H1 (cell line): ENCODE measurements around the gene PSME3. TPM values are rescaled to one million over a fixed set of nuclear protein-coding genes. Genes with fewer than 3 reads are reported as not detected.
A peak's percentile ranks its signal among the peaks of the same experiment; 100 is the strongest.

ENCODE experiments used
- CTCF ChIA-PET: fragments of 300-600 bp; sonication (Branson Sonifier 250); formaldehyde crosslinking; loops from one replicate; lab custom pipeline; 2021; ENCODE audit not compliant: partially characterized antibody; lab: Charles Lee
- POLR2A ChIA-PET: fragments of 300-600 bp; sonication (Branson Sonifier 250); formaldehyde crosslinking; loops from one replicate; lab custom pipeline; 2021; ENCODE audit warnings: inconsistent platforms; ENCODE audit not compliant: partially characterized antibody; lab: Charles Lee
- DNase-seq, 2 experiments: peaks; one replicate each; pipeline versions ENCODE4 v3.0.0 to v3.0.0-alpha.2; 2010 to 2022; ENCODE audit warnings: low spot score in 2 of 2, low read depth in 1 of 2, mixed read lengths in 1 of 2
- FAIRE-seq: peaks from 2 replicates; lab custom pipeline; 2011; peaks lifted over from hg19 to GRCh38; lab: Jason Lieb, UNC
- H2AFZ ChIP-seq: 2 replicates; pipeline ENCODE4 v1.8.1; 2012; ENCODE audit warnings: low read length, inconsistent platforms
- H2AK5ac ChIP-seq: 2 replicates; pipeline ENCODE4 v1.6.1; 2013; ENCODE audit warnings: low read depth, low read length
- H2BK120ac ChIP-seq: replicated peaks from 2 replicates; pipeline ENCODE3; 2013; ENCODE audit warnings: low read depth, low read length, inconsistent platforms
- H2BK12ac ChIP-seq: 2 replicates; pipeline ENCODE4 v1.6.1; 2013; ENCODE audit warnings: low read depth, low read length
- H2BK15ac ChIP-seq: 2 replicates; pipeline ENCODE4 v1.6.1; 2013; ENCODE audit warnings: low read length
- H2BK20ac ChIP-seq: 2 replicates; pipeline ENCODE4 v1.6.1; 2013; ENCODE audit warnings: low read length
- H2BK5ac ChIP-seq: 2 replicates; pipeline ENCODE4 v1.6.1; 2013; ENCODE audit warnings: low read depth, low read length
- H3K14ac ChIP-seq: 2 replicates; pipeline ENCODE4 v1.6.1; 2013; ENCODE audit warnings: inconsistent platforms; ENCODE audit not compliant: insufficient read length
- H3K18ac ChIP-seq: 2 replicates; pipeline ENCODE4 v1.6.1; 2013; ENCODE audit warnings: low read length; ENCODE audit errors: extremely low read depth
- H3K23ac ChIP-seq: 2 replicates; pipeline ENCODE4 v1.6.1; 2013; ENCODE audit warnings: inconsistent platforms; ENCODE audit not compliant: insufficient read length
- H3K23me2 ChIP-seq: 2 replicates; pipeline ENCODE4 v1.6.1; 2013; ENCODE audit warnings: low read depth, low read length
- H3K27ac ChIP-seq: 2 replicates; pipeline ENCODE4 v1.6.1; 2011; ENCODE audit warnings: low read depth, low read length, inconsistent platforms
- H3K27me3 ChIP-seq, 4 experiments: replicated peaks in 1 of 4; 1 replicate in 1 of 4; 2 replicates in 3 of 4; pipeline versions ENCODE4 v1.6.1 to v1.8.1; 2011 to 2013; ENCODE audit warnings: low read length in 3 of 4, mild to moderate bottlenecking in 3 of 4, inconsistent platforms in 2 of 4, mixed read lengths in 2 of 4, moderate library complexity in 1 of 4; ENCODE audit not compliant: control insufficient read depth in 3 of 4, insufficient read depth in 3 of 4; ENCODE audit errors: extremely low read depth in 1 of 4
- H3K36me3 ChIP-seq, 4 experiments: 2 replicates each; pipeline versions ENCODE4 v1.6.1 to v1.8.1; 2011 to 2013; ENCODE audit warnings: mild to moderate bottlenecking in 4 of 4, low read length in 3 of 4, moderate library complexity in 2 of 4, control low read depth in 1 of 4, inconsistent platforms in 1 of 4; ENCODE audit not compliant: insufficient read depth in 4 of 4, control insufficient read depth in 2 of 4
- H3K4ac ChIP-seq: replicated peaks from 2 replicates; pipeline ENCODE3; 2013; ENCODE audit warnings: low read length, low read depth, mixed read lengths, inconsistent platforms; ENCODE audit not compliant: insufficient read length
- H3K4me1 ChIP-seq, 4 experiments: replicated peaks in 1 of 4; 1 replicate in 1 of 4; 2 replicates in 3 of 4; pipeline versions ENCODE4 v1.6.1 to v1.8.1; 2011 to 2013; ENCODE audit warnings: low read length in 3 of 4, inconsistent platforms in 2 of 4, mixed read lengths in 1 of 4; ENCODE audit not compliant: insufficient read depth in 4 of 4, control insufficient read depth in 3 of 4
- H3K4me2 ChIP-seq, 2 experiments: 2 replicates each; pipeline versions ENCODE4 v1.6.1 to v1.8.1; 2011 to 2013; ENCODE audit warnings: low read depth in 2 of 2, low read length in 2 of 2, control low read depth in 1 of 2, inconsistent platforms in 1 of 2, mild to moderate bottlenecking in 1 of 2; ENCODE audit not compliant: insufficient read depth in 1 of 2
- H3K4me3 ChIP-seq, 4 experiments: fragments of 200-600, 300-600 bp in 1 of 4; sonication (generic), shearing (Covaris generic), sonication (Bioruptor Twin) in 1 of 4; 2 replicates each; pipeline versions ENCODE4 v1.5.1 to v1.8.1; 2011 to 2016; ENCODE audit warnings: low read length in 4 of 4, low read depth in 3 of 4, control low read depth in 2 of 4, inconsistent platforms in 2 of 4, mild to moderate bottlenecking in 2 of 4, mixed read lengths in 1 of 4, moderate library complexity in 1 of 4; ENCODE audit not compliant: insufficient read depth in 2 of 4; ENCODE audit errors: extremely low read depth in 1 of 4
- H3K56ac ChIP-seq: replicated peaks from 2 replicates; pipeline ENCODE3; 2013; ENCODE audit warnings: low read depth, mild to moderate bottlenecking, mixed read lengths, low read length, inconsistent platforms; ENCODE audit not compliant: insufficient read length
- H3K79me1 ChIP-seq: 2 replicates; pipeline ENCODE4 v1.6.1; 2013; ENCODE audit warnings: low read depth, low read length, control low read depth
- H3K79me2 ChIP-seq, 2 experiments: 2 replicates each; pipeline versions ENCODE4 v1.6.1 to v1.8.1; 2012 to 2013; ENCODE audit warnings: low read length in 2 of 2, mild to moderate bottlenecking in 2 of 2, inconsistent platforms in 1 of 2; ENCODE audit not compliant: insufficient read depth in 2 of 2, control insufficient read depth in 1 of 2
- H3K9ac ChIP-seq, 4 experiments: replicated peaks in 1 of 4; 1 replicate in 1 of 4; 2 replicates in 3 of 4; pipeline versions ENCODE4 v1.6.1 to v1.8.1; 2011 to 2013; ENCODE audit warnings: low read depth in 3 of 4, low read length in 3 of 4, control low read depth in 2 of 4, mild to moderate bottlenecking in 2 of 4, moderate library complexity in 2 of 4, inconsistent platforms in 1 of 4; ENCODE audit errors: extremely low read depth in 1 of 4
- H3K9me3 ChIP-seq, 2 experiments: 2 replicates each; pipeline versions ENCODE4 v1.6.1 to v1.8.1; 2012 to 2013; ENCODE audit warnings: mild to moderate bottlenecking in 2 of 2, moderate library complexity in 2 of 2, control low read depth in 1 of 2, inconsistent platforms in 1 of 2, low read depth in 1 of 2, low read length in 1 of 2, mixed read lengths in 1 of 2; ENCODE audit not compliant: insufficient read depth in 2 of 2
- H4K20me1 ChIP-seq, 2 experiments: replicated peaks in 1 of 2; 2 replicates each; pipeline versions ENCODE3 to v1.8.1; 2011 to 2013; ENCODE audit warnings: inconsistent platforms in 2 of 2, low read length in 2 of 2, mild to moderate bottlenecking in 1 of 2; ENCODE audit not compliant: insufficient read depth in 2 of 2, control insufficient read depth in 1 of 2
- H4K5ac ChIP-seq: 2 replicates; pipeline ENCODE4 v1.6.1; 2013; ENCODE audit warnings: low read length, low read depth, mixed read lengths, inconsistent platforms; ENCODE audit not compliant: insufficient read length
- H4K8ac ChIP-seq: 2 replicates; pipeline ENCODE4 v1.8.0; 2013; ENCODE audit warnings: mild to moderate bottlenecking, moderate library complexity, low read length, inconsistent platforms; ENCODE audit not compliant: insufficient read depth; ENCODE audit errors: extremely low read depth
- H4K91ac ChIP-seq: replicated peaks from 2 replicates; pipeline ENCODE3; 2013; ENCODE audit warnings: low read length, mixed read lengths, inconsistent platforms; ENCODE audit not compliant: insufficient read length
- ASH2L ChIP-seq: fragments of 200-600, 300-600 bp; sonication (generic); IDR thresholded peaks from one replicate; pipeline ENCODE4 v1.7.1; 2017; ENCODE audit warnings: low read length
- BCL11A ChIP-seq, 2 experiments: IDR thresholded peaks; one replicate each; pipeline ENCODE4 v1.6.1; 2011; ENCODE audit warnings: low read depth in 2 of 2, low read length in 2 of 2, mild to moderate bottlenecking in 2 of 2
- CBX8 ChIP-seq: fragments of 300-800, 300-1000 bp; sonication (generic); IDR thresholded peaks from 2 replicates; pipeline ENCODE4 v1.7.1; 2016; ENCODE audit warnings: low read depth, low read length, borderline replicate concordance
- CTBP2 ChIP-seq: IDR thresholded peaks from 2 replicates; pipeline ENCODE4 v1.7.0; 2011; ENCODE audit warnings: borderline replicate concordance, mild to moderate bottlenecking, moderate library complexity, mixed read lengths, low read length; ENCODE audit not compliant: insufficient read depth, insufficient read length
- GABPA ChIP-seq: IDR thresholded peaks from 2 replicates; pipeline ENCODE4 v1.6.1; 2011; ENCODE audit warnings: mild to moderate bottlenecking, low read length, moderate library complexity, borderline replicate concordance; ENCODE audit not compliant: insufficient read depth
- GTF2F1 ChIP-seq: IDR thresholded peaks from 2 replicates; pipeline ENCODE4 v1.6.1; 2012; ENCODE audit warnings: low read depth, low read length, improper control_type of control experiment, borderline replicate concordance
- NANOG ChIP-seq: IDR thresholded peaks from 2 replicates; pipeline ENCODE4 v1.6.1; 2011; ENCODE audit warnings: low read length, low read depth, mild to moderate bottlenecking, inconsistent platforms; ENCODE audit not compliant: insufficient read depth, poor library complexity, severe bottlenecking
- NRF1 ChIP-seq: IDR thresholded peaks from 2 replicates; pipeline ENCODE4 v1.6.1; 2011; ENCODE audit warnings: mild to moderate bottlenecking, low read depth, low read length, improper control_type of control experiment
- POLR2A ChIP-seq, 2 experiments: IDR thresholded peaks; 1 replicate in 1 of 2; 2 replicates in 1 of 2; pipeline ENCODE4 v1.6.1; 2011; ENCODE audit warnings: low read depth in 2 of 2, low read length in 2 of 2, mild to moderate bottlenecking in 2 of 2; ENCODE audit errors: control extremely low read depth in 1 of 2
- RBBP5 ChIP-seq: IDR thresholded peaks from 2 replicates; pipeline ENCODE4 v1.7.1; 2012; ENCODE audit warnings: low read depth, mild to moderate bottlenecking, inconsistent platforms, low read length, moderate library complexity, borderline replicate concordance
- RNF2 ChIP-seq: fragments of 200-900, 300-1000 bp; sonication (generic); IDR thresholded peaks from 2 replicates; pipeline ENCODE4 v1.7.1; 2016; ENCODE audit warnings: borderline replicate concordance, low read depth, mild to moderate bottlenecking, antibody characterized with exemption, low read length; ENCODE audit not compliant: poor library complexity, severe bottlenecking; ENCODE audit errors: missing control alignments
- SIRT6 ChIP-seq: IDR thresholded peaks from one replicate; pipeline ENCODE4 v1.7.1; 2012; ENCODE audit warnings: low read length, inconsistent platforms
- SIX5 ChIP-seq: IDR thresholded peaks from 2 replicates; pipeline ENCODE4 v1.6.1; 2011; ENCODE audit warnings: mild to moderate bottlenecking, low read depth, low read length
- TCF12 ChIP-seq: IDR thresholded peaks from 2 replicates; pipeline ENCODE4 v1.6.1; 2011; ENCODE audit warnings: low read depth, mild to moderate bottlenecking, low read length
- YY1 ChIP-seq: IDR thresholded peaks from 2 replicates; pipeline ENCODE4 v1.6.1; 2011; ENCODE audit warnings: low read depth, mild to moderate bottlenecking, low read length
- WGBS, 2 experiments: shearing (Covaris generic) in 1 of 2; methylation state at CpG; one replicate each; pipeline versions ENCODE4 v1.1.6 to v1.1.7; 2013 to 2015; ENCODE audit warnings: low lambda C conversion rate in 2 of 2, mixed read lengths in 2 of 2, inconsistent platforms in 1 of 2, low coverage in 1 of 2, missing lambda C conversion rate in 1 of 2; ENCODE audit not compliant: insufficient replicate concordance in 2 of 2, insufficient coverage in 1 of 2, insufficient read length in 1 of 2; ENCODE audit errors: extremely low coverage in 1 of 2, missing lambda C conversion rate in 1 of 2; 5-methylcytosine and 5-hydroxymethylcytosine counted together
- polyA plus RNA-seq, 7 experiments: library from polyadenylated mRNA; depleted of rRNA in 3 of 7; stranded (reverse) in 5 of 7; unstranded in 2 of 7; fragments of >200 nt in 5 of 7; fragments of 200-250 nt in 2 of 7; gene quantifications; 1 replicate in 5 of 7; 2 replicates in 1 of 7; 4 replicates in 1 of 7; pipeline versions ENCODE4 v1.2.1 to v1.2.3, GENCODE V29; 2011 to 2013; ENCODE audit warnings: missing spikeins in 2 of 7, mixed read lengths in 2 of 7
- total RNA-seq: library from RNA; stranded (reverse); fragmentation: NEBNext Ultra II Directional; extraction: Animal tissue kit (Norgen Biotek cat#: 25700); gene quantifications from 2 replicates; pipeline ENCODE4 v1.2.1, GENCODE V29; 2021

Gene PSME3
- total and polyA plus RNA-seq, 2 of the 8 experiments (the other 6 are each of a cell fraction or from before 2014, with no cell fraction given), result 149 to 224 TPM

DNA sequence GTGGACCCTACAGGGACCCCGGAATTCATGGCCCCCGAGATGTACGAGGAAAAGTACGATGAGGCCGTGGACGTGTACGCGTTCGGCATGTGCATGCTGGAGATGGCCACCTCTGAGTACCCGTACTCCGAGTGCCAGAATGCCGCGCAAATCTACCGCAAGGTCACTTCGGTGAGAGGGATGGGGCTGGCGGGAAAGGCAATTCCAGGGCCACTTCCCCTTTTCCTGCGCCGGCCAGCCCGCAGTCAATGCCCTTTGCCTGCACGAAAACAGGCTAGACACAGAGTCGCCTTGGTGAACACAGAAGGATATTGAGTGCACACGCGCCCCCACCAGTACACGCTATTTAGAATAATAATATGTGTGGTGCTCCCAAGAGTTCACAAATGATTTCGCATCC, 48.8 kb upstream of the PSME3 start:
- no peak overlapping the region for H3K9ac ChIP-seq
- H3K14ac ChIP-seq, result no peak overlapping the region
- no peak overlapping the region for H4K91ac ChIP-seq
- H3K56ac ChIP-seq, result no peak overlapping the region
- no peak overlapping the region for H2BK120ac ChIP-seq
- H3K23me2 ChIP-seq, result peaks cover 11% of the 10 kb centered on the region
- H3K4me3 ChIP-seq, result no peak overlapping the region
- H3K4ac ChIP-seq, result no peak overlapping the region
- no peaks in the 10 kb centered on the region for H4K20me1 ChIP-seq
- no peak overlapping the region for H3K27ac ChIP-seq
- no peaks in the 10 kb centered on the region for H3K79me1 ChIP-seq
- no peak overlapping the region for H2BK12ac ChIP-seq
- no peak overlapping the region for H4K5ac ChIP-seq
- H2BK20ac ChIP-seq, result 0 out of 2 replicates have a peak overlapping the region, but pooled peaks have one; percentile 13
- ChIA-PET CTCF (no interaction called here), POLR2A (interaction anchor here (1.8 kb wide), 1 partner anchor 10 kb away, joined by 6 read pairs; no protein-coding TSS in a partner anchor)
- H3K27me3 ChIP-seq, result peaks cover 6 to 26% (median 19%) of the 10 kb centered on the region in 4 experiments
- peaks cover 0 to 1% (median under 1%) of the 10 kb centered on the region in 4 experiments; a peak in 3 of 8 replicates for H3K36me3 ChIP-seq
- peaks cover 0 to 14% (median 8%) of the 10 kb centered on the region in 4 experiments; a peak in 6 of 7 replicates for H3K4me1 ChIP-seq
- FAIRE-seq (no peak), DNase-seq (no peak)
- H4K8ac ChIP-seq, result no peak overlapping the region
- H2AK5ac ChIP-seq, result no peak overlapping the region; the same call in 1 of the 2 replicates
- H2AFZ ChIP-seq, result no peak overlapping the region
- H3K18ac ChIP-seq, result no peak overlapping the region
- WGBS, 2 experiments, result 91% methylated on average over 24 of the region's 25 CpGs; no CpG with 5 or more reads in 1 of the 2 experiments
- no peak overlapping the region for H2BK15ac ChIP-seq
- no peak overlapping the region for H2BK5ac ChIP-seq
- no peaks in the 10 kb centered on the region for H3K79me2 ChIP-seq
- H3K9me3 ChIP-seq, result no peaks in the 10 kb centered on the region
- H3K23ac ChIP-seq, result no peak overlapping the region
- H3K4me2 ChIP-seq, result no peak overlapping the region
- no peak for TF ChIP-seq YY1
- no peak for TF ChIP-seq CTBP2
- TF ChIP-seq GABPA, result no peak
- no peak for TF ChIP-seq CBX8
- TF ChIP-seq GTF2F1, result no peak
- TF ChIP-seq ASH2L, result no peak
- no peak for TF ChIP-seq RNF2
- no peak for TF ChIP-seq RBBP5
- no peak for TF ChIP-seq TCF12
- TF ChIP-seq NRF1, result no peak
- TF ChIP-seq BCL11A (IDR thresholded peaks at IDR 0.05; ENCODE audit: low read depth in 2 of 2, low read length in 2 of 2), result no peak
- TF ChIP-seq NANOG, result no peak
- TF ChIP-seq SIRT6, result no peak
- no peak for TF ChIP-seq SIX5
- TF ChIP-seq POLR2A (IDR thresholded peaks at IDR 0.05; ENCODE audit: control extremely low read depth in 1 of 2, low read depth in 2 of 2, low read length in 2 of 2), result no peak
